B cell (primary cell): ENCODE measurements around the gene SLC9C1. TPM values are rescaled to one million over a fixed set of nuclear protein-coding genes. Genes with fewer than 3 reads are reported as not detected.
A peak's percentile ranks its signal among the peaks of the same experiment; 100 is the strongest.

Source experiments
- ATAC-seq: fragments of 200-7000 bp; cut with Tn5 transposase; one replicate; pipeline ENCODE4 v1.10.0; 2021; ENCODE audit warnings: low read depth, mild to moderate bottlenecking, moderate number of reproducible peaks, moderate library complexity
- CTCF ChIA-PET: fragments of 350-600 bp; sonication (Branson Sonifier 250); formaldehyde crosslinking; loops from one replicate; lab custom pipeline; 2021; ENCODE audit warnings: antibody characterized with exemption, inconsistent platforms; lab: Charles Lee
- POLR2A ChIA-PET: fragments of 350-600 bp; sonication (Branson Sonifier 250); formaldehyde crosslinking; loops from one replicate; lab custom pipeline; 2021; ENCODE audit warnings: antibody characterized with exemption; lab: Charles Lee
- DNase-seq: peaks from one replicate; pipeline ENCODE4 v3.0.0; 2013
- H2AFZ ChIP-seq: 2 replicates; pipeline ENCODE4 v1.6.1; 2012; ENCODE audit warnings: mild to moderate bottlenecking, low read depth, low read length; ENCODE audit not compliant: insufficient read depth, poor library complexity, severe bottlenecking
- H3K27ac ChIP-seq, 2 donors: 1 replicate in 1 of 2; 2 replicates in 1 of 2; pipeline ENCODE4 v1.5.1; 2012 to 2013; ENCODE audit warnings: low read length in 2 of 2, mild to moderate bottlenecking in 2 of 2, moderate library complexity in 1 of 2
- H3K27me3 ChIP-seq, 4 experiments: fragments of 200-600 bp in 1 of 4; sonication (generic) in 1 of 4; replicated peaks in 1 of 4; 1 replicate in 2 of 4; 2 replicates in 2 of 4; pipeline versions ENCODE4 v1.6.1 to v1.7.0; 2013 to 2016; ENCODE audit warnings: low read length in 3 of 4, mild to moderate bottlenecking in 2 of 4, mixed read lengths in 1 of 4, moderate library complexity in 1 of 4; ENCODE audit not compliant: insufficient read depth in 4 of 4, control insufficient read depth in 3 of 4; ENCODE audit errors: control extremely low read depth in 1 of 4
- H3K36me3 ChIP-seq, 2 experiments: replicated peaks in 1 of 2; 1 replicate in 1 of 2; 2 replicates in 1 of 2; pipeline versions ENCODE4 v1.6.1 to v1.7.1; 2013; ENCODE audit warnings: low read length in 1 of 2; ENCODE audit not compliant: insufficient read depth in 2 of 2, control insufficient read depth in 1 of 2; ENCODE audit errors: control extremely low read depth in 1 of 2, extremely low read depth in 1 of 2
- H3K4me1 ChIP-seq, 2 donors: fragments of 200-600 bp in 1 of 2; sonication (generic) in 1 of 2; 1 replicate in 1 of 2; 2 replicates in 1 of 2; pipeline versions ENCODE4 v1.5.1 to v1.6.1; 2013 to 2017; ENCODE audit warnings: low read length in 2 of 2; ENCODE audit not compliant: control insufficient read depth in 2 of 2, insufficient read depth in 2 of 2
- H3K4me2 ChIP-seq: replicated peaks from 2 replicates; pipeline ENCODE3; 2012; ENCODE audit warnings: mild to moderate bottlenecking, low read depth, low read length; ENCODE audit not compliant: poor library complexity, severe bottlenecking
- H3K4me3 ChIP-seq, 5 experiments: fragments of 200-600 bp in 1 of 5; sonication (generic) in 1 of 5; 1 replicate in 3 of 5; 2 replicates in 2 of 5; pipeline versions ENCODE4 v1.5.1 to v1.7.0; 2011 to 2016; ENCODE audit warnings: low read length in 4 of 5, mild to moderate bottlenecking in 4 of 5, low read depth in 2 of 5, control low read depth in 1 of 5, moderate library complexity in 1 of 5; ENCODE audit not compliant: insufficient read depth in 1 of 5; ENCODE audit errors: control extremely low read depth in 1 of 5, extremely low read depth in 1 of 5
- H3K79me2 ChIP-seq: fragments of 200-600 bp; sonication (generic); one replicate; pipeline ENCODE4 v1.6.0; 2016; ENCODE audit warnings: low read length; ENCODE audit not compliant: control insufficient read depth, insufficient read depth
- H3K9ac ChIP-seq: fragments of 200-600 bp; sonication (generic); 2 replicates; pipeline ENCODE4 v1.6.1; 2017; ENCODE audit warnings: mild to moderate bottlenecking, low read length, moderate library complexity
- H3K9me3 ChIP-seq, 3 donors: one replicate each; pipeline versions ENCODE4 v1.6.1 to v1.7.1; 2013; ENCODE audit warnings: low read length in 2 of 3; ENCODE audit not compliant: control insufficient read depth in 2 of 3, insufficient read depth in 1 of 3; ENCODE audit errors: control extremely low read depth in 1 of 3
- H4K20me1 ChIP-seq: 2 replicates; pipeline ENCODE4 v1.6.0; 2012; ENCODE audit warnings: mild to moderate bottlenecking, low read length; ENCODE audit not compliant: insufficient read depth, control insufficient read depth, poor library complexity, severe bottlenecking
- H3K27ac Mint-ChIP-seq: one replicate; pipeline ENCODE4 v1.8.0; 2021; ENCODE audit warnings: mixed read lengths
- H3K27me3 Mint-ChIP-seq: one replicate; pipeline ENCODE4 v1.8.0; 2021; ENCODE audit warnings: mixed read lengths
- H3K4me1 Mint-ChIP-seq: one replicate; pipeline ENCODE4 v1.8.0; 2021; ENCODE audit warnings: mixed read lengths
- H3K4me3 Mint-ChIP-seq: one replicate; pipeline ENCODE4 v1.8.0; 2021; ENCODE audit warnings: mixed read lengths
- H3K9me3 Mint-ChIP-seq: one replicate; pipeline ENCODE4 v1.8.0; 2022; ENCODE audit warnings: mixed read lengths; ENCODE audit not compliant: insufficient read depth
- EZH2 ChIP-seq: IDR thresholded peaks from 2 replicates; pipeline ENCODE4 v1.6.1; 2012; ENCODE audit warnings: borderline replicate concordance, low read depth, mild to moderate bottlenecking, moderate library complexity, low read length; ENCODE audit not compliant: insufficient read depth, poor library complexity, severe bottlenecking
- WGBS: methylation state at CpG from one replicate; pipeline ENCODE4 v1.1.5; 2013; ENCODE audit warnings: missing lambda C conversion rate; ENCODE audit not compliant: insufficient coverage; 5-methylcytosine and 5-hydroxymethylcytosine counted together
- intact Hi-C: fragments of 100-400 bp; cut with micrococcal nuclease; formaldehyde crosslinking; loops from one replicate; pipeline ENCODE4 v1.10.0; 2022
- polyA plus RNA-seq: library from polyadenylated mRNA; depleted of rRNA; stranded (reverse); fragments of >200 nt; gene quantifications from 2 replicates; pipeline ENCODE4 v1.2.3, GENCODE V29; 2012
- total RNA-seq, 2 donors: library from RNA; stranded (reverse); fragments of 120-200 nt in 1 of 2; gene quantifications; 1 replicate in 1 of 2; 2 replicates in 1 of 2; pipeline versions ENCODE4 v1.2.3 to v1.2.4, GENCODE V29; 2013 to 2022
- TF ChIP-seq, protein P1 (sequence below): fragments of 200-600 bp; IDR thresholded peaks from one replicate; pipeline ENCODE4 v1.8.0; 2022; ENCODE audit warnings: antibody characterized with exemption, mild to moderate bottlenecking

Gene SLC9C1
- total and polyA plus RNA-seq, 2 donors (not counting 1 experiment from before 2014, with no cell fraction given), result 0.07 to 0.49 TPM

DNA sequence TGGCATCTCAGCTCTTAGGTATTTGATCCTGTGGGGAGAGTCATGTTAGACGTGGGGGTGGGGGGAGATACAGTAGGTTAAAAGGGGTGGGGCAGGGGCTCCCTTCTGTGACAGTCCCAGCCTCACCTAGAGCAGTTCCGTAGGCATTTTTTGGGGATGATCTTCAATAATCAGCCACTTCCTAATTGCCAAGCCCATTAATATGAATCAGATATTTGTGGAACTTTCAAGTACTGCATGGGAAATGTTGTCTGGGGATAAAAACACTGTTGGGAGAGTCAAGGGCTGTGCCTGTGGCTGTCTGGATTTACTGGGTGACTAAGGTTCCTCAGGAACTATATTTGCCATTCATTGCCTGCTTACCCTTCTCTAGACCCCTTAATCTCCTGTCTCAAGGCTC is 198.3 kb downstream of the SLC9C1 start:
- Histone ChIP-seq H3K27ac (no peak overlapping the region), H3K27me3 (peaks cover 0 to 7% (median 1%) of the 10 kb centered on the region in 4 experiments), H4K20me1 (no peaks in the 10 kb centered on the region), H3K36me3 (no peaks in the 10 kb centered on the region), H3K4me1 (peaks cover 14 to 16% of the 10 kb centered on the region in 2 donors), H3K9me3 (peaks cover 0 to 2% (median 0%) of the 10 kb centered on the region in 3 donors), H3K9ac (no peak overlapping the region), H3K4me2 (no peak overlapping the region), H3K79me2 (no peaks in the 10 kb centered on the region), H2AFZ (no peak overlapping the region), H3K4me3 (no peak overlapping the region)
- ChIA-PET POLR2A (no interaction called here), CTCF (interaction anchor here (1.4 kb wide), 1 partner anchor 16 kb away, joined by 5 read pairs; no protein-coding TSS in a partner anchor)
- TF ChIP-seq, protein P1, sequence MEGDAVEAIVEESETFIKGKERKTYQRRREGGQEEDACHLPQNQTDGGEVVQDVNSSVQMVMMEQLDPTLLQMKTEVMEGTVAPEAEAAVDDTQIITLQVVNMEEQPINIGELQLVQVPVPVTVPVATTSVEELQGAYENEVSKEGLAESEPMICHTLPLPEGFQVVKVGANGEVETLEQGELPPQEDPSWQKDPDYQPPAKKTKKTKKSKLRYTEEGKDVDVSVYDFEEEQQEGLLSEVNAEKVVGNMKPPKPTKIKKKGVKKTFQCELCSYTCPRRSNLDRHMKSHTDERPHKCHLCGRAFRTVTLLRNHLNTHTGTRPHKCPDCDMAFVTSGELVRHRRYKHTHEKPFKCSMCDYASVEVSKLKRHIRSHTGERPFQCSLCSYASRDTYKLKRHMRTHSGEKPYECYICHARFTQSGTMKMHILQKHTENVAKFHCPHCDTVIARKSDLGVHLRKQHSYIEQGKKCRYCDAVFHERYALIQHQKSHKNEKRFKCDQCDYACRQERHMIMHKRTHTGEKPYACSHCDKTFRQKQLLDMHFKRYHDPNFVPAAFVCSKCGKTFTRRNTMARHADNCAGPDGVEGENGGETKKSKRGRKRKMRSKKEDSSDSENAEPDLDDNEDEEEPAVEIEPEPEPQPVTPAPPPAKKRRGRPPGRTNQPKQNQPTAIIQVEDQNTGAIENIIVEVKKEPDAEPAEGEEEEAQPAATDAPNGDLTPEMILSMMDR, result no peak
- no peak for TF ChIP-seq EZH2
- ATAC-seq (no peak), DNase-seq (no peak)
- peaks cover 7% of the 10 kb centered on the region for H3K27me3 Mint-ChIP-seq
- peaks cover 26% of the 10 kb centered on the region for H3K4me1 Mint-ChIP-seq
- intact Hi-C loops, result no loop called here
- H3K4me3 Mint-ChIP-seq, result no peak overlapping the region
- peaks cover 3% of the 10 kb centered on the region for H3K9me3 Mint-ChIP-seq
- no peak overlapping the region for H3K27ac Mint-ChIP-seq
- WGBS, result no CpG with 5 or more reads among the region's 2 CpGs

DNA sequence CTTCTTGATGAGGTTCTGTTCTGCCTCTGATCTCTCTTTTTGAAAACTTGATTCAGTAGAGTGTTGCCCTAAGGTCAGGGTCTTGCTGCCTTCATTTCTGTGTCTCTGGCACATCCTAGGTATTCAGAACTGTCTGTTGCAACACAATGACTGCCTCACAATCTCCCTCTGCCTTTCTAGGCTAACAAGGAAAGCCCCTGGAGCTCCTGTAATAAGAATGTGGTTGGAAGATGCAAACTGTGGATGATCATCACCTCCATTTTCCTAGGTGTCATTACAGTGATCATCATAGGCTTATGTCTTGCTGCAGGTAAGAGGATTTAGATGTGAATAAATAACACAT is 200.9 kb downstream of the SLC9C1 start:
- Histone ChIP-seq H3K4me3 (no peak overlapping the region), H3K27ac (no peak overlapping the region), H3K79me2 (no peaks in the 10 kb centered on the region), H4K20me1 (no peaks in the 10 kb centered on the region), H3K4me1 (peaks cover 19 to 22% of the 10 kb centered on the region in 2 donors), H3K36me3 (no peaks in the 10 kb centered on the region), H3K27me3 (peaks cover 0 to 11% (median 5%) of the 10 kb centered on the region in 4 experiments), H3K9ac (no peak overlapping the region), H3K9me3 (no peaks in the 10 kb centered on the region), H2AFZ (no peak overlapping the region), H3K4me2 (no peak overlapping the region)
- TF ChIP-seq, protein P1, result no peak
- no peak for TF ChIP-seq EZH2
- H3K9me3 Mint-ChIP-seq, result no peaks in the 10 kb centered on the region
- ChIA-PET CTCF (no interaction called here), POLR2A (no interaction called here)
- intact Hi-C loops, result no loop called here
- H3K27me3 Mint-ChIP-seq, result peaks cover 20% of the 10 kb centered on the region
- no peak for ATAC-seq
- H3K27ac Mint-ChIP-seq, result peak overlapping the region; percentile 12
- no peak for DNase-seq
- H3K4me1 Mint-ChIP-seq, result peaks cover 32% of the 10 kb centered on the region
- H3K4me3 Mint-ChIP-seq, result peak overlapping the region; percentile 7
